Inflammatory macrophage (primary cell): ENCODE measurements around the gene NELL2.

Source experiments
- DNase-seq, 2 donors: peaks; one replicate each; pipeline ENCODE4 v3.0.0-alpha.2; 2020 to 2022

NELL2 gene

DNA sequence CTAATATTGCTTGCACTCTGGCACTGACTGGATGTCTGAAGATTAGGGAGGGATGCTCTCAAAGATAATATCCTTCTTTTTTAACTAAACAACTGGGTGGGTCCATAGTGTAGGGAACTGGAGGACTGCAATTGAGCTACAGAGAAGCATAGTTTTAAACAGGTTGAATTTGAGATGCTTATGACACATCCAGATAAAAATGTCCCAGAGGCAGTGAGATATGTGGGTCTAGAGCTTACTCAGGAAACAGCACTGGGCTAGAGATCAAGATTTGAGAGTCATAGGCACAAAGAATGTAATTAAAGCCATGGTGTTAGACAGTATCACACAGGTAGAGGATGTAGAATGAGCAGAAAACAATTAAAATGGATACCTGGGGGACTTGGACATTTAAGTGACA, 198.4 kb downstream of the NELL2 start:
- no peak for DNase-seq

DNA sequence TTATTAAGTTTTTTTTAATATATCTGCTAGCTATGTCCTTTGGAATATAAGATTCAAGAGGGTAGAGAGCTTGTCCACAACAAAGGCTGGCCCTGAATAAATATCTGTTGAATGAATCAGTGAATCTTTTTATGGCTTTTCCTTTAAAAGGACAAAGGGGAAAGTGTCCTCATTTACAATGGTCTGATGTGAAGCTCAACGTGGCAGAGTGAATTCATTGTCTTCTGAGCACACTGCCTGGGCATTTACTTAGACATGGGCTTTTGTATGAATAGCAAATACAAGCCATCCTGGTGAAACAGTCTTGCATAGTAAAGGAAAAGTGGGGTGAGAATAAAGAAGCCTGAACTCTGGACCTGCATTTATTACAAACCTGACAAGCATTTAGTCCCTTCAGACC, 201.2 kb downstream of the NELL2 start:
- no peak for DNase-seq

DNA sequence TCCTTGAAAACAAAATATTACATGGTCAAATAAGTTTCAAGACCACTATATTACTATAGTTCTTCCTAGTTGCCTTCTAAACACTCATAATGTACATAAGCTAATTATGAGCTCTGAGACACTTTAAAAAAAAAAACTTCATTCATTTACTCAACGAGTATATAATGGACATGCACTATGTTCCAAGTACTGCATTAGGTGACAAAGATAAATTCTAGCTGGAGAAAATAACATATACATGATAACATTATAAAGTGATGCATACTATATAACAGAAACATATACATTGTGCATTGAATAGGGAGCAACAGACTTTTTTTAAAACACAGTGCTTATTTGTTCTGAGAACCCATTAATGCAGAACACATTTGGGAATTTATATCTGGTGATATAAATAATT, 202.3 kb downstream of the NELL2 start:
- DNase-seq, result no peak

DNA sequence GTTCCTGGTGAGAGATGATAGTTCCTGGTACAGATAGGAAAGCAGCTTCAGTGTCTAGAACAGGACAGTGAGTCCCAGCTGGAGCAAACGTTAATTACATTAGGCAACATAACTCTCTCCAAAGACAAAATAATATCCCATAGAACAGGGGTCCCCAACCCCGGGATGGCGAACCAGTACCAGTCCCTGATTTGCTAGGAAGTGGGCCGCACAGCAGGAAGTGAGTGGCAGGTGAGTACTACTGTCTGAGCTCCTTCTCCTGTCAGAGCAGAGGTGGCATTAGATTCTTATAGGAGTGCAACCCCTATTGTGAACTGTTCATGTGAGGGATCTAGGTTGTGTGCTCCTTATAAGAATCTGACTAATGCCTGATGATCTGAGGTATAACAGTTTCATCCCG, 204.1 kb downstream of the NELL2 start:
- DNase-seq, result no peak

DNA sequence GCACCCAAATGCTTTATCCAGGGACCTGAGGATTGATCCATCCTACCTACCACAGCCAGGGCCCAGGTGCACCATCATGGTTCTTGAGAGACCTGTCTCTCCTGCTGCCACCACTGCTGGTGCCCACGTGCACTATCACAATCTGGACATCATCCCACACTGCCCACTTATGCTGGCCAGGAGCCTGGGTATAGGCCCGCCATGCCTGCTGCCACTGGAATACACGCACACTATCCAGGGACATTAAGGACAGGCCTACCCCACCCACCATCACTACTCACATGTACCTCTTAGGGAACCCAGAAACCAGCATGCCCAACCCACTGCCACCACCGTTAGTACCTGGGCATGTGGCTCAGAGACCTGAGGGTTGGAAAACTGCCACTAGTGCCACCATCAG, 207.7 kb downstream of the NELL2 start:
- DNase-seq, result no peak

DNA sequence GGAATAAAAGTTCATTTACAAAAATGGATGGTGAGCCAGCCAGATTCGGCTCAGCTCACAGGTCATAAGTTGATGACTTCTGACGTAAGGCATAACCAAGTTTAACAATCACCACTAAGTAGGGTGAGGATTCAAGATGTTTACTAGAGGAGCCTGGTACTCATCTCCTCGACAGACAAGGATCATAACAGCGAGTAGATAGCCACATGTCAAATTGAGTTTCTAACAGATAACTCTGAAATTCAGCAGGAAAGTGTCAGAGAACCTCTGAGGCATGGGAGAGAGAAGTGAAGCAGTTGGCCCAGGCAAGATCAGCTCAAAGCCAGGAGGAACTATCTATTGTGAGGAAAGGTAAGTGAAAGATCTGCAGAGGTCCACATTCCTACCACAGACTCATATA, 208.7 kb downstream of the NELL2 start:
- no peak for DNase-seq

DNA sequence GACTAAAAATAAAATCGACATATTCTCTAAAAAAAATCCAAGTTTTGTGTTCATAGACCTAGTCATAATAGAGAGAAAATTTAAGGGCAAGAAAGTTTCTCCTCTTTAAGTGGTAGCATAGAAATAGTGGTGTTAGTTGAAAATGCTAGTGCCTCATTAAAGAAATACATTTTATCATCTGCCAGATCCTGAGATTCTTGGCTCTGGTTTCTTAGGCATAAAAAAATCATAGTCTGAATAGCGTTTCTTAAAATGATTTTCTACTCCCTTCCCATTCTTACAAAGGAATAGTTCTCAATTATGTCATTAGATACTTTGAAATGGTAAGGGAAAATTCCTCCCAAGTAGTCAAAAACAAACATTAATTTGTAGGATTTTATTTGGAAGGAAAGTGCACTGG, 212.8 kb downstream of the NELL2 start:
- DNase-seq, result no peak

DNA sequence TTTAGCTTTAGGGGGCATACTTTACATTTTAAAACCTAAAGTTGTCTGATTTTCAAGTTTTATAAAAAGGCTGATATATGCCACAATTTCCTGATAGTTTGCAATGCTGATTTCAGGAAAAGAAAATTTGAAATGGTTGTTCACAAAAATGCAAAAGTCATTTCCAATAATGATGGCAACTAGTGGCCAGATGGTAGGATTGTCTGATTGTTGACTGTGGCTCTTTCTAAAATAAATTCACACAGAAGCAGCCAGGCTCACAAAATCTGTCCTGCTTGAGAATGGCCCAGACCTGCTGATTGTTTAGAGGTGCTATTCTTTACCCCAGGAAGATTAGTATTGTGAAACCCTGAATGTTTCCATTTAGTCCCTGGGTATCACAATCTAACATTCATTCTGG, 220.3 kb downstream of the NELL2 start:
- DNase-seq, result no peak

DNA sequence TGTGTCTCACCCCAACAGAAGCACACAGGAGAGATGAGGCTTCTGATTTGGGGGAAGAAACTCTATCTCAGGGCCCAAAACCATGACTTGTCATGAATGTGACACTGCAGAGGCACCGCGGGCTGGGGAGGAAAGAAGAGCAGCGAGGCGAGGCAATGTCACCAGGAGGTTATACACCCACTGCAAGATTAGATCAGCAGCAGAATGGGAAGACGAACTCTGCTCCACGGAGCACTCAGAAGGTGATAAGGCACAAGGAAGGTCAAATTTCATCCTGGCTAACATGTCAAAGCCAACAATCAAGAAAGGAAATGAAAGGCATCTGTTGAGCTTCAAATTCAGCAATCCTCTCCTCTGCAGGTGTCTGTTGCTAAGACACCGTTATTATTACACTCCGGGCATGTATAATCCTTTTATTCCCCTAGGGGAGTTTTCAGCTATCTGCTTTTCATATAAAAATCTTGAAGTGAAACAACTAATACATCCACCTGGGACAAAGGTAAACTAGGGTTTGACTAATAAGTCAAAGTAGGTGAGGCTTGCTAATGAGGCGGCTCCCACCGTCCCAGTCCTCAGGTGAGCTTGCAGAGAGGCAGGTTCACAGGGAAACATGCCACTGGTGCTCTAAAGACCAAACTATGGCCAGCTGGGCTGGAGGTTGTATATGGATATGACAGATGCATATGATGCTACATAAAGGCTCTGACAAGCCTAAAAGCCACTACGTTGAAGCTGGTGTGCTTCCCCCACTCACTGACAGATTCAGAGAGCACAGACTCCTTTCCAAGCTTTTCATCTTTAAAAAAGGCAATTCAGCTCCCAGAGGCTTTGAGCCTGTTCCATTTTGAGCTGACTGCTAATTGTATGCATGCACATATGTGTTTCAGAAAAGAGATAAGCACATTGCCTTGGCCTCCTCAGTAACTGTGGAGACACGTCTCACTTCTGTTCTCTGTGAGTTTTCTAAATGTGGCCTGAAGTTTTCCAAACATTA, 221.2 kb downstream of the NELL2 start:
- DNase-seq, result no peak

DNA sequence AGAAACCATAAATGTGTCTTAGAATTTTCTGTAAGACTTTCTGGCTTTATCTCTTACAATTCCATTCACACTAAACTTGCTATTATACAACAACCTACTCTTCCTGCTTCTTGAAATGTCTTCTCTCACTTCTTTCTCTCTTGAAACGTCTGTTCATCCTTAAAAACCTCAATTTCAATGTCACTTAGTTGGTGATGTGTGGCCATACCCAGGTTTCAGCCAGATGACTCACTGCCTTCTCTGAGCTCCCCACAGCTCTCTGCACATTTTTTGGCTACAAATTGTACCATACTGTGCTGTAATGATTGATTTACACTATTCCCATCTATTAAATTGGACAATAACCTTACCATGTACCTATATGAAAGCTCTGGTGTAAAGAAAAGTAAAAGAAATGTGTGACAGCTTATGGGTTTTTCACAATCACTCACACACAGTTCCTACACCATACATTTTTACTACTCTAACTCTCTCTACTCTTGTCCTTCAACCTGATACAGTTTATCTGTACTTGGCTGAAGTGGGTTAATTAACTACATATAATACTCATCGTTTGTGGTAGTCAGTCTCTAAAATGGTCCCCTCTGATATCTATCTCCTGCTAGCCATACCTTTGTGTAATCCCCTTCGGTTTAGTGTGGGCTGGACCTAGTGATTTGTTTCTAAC, 222.1 kb downstream of the NELL2 start:
- no peak for DNase-seq

DNA sequence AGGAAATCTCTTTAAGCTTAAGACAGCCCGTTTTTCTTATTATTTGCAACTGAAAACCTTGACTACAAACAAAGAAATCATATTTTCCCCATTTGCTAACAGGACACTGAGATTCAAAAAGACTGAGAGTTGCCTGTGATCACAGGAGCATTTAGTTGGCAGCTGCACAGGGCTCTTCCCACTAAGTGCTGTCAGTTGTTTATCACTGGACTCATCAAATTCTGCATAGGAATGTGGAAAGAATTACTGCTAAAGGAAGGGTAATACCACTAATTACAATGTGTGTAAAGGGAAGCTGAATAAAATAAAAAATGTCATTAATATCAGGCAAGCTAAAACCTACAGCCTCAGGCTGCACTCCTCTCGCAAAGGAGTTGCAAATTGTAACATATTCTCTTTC, 226.4 kb downstream of the NELL2 start:
- DNase-seq, result no peak

DNA sequence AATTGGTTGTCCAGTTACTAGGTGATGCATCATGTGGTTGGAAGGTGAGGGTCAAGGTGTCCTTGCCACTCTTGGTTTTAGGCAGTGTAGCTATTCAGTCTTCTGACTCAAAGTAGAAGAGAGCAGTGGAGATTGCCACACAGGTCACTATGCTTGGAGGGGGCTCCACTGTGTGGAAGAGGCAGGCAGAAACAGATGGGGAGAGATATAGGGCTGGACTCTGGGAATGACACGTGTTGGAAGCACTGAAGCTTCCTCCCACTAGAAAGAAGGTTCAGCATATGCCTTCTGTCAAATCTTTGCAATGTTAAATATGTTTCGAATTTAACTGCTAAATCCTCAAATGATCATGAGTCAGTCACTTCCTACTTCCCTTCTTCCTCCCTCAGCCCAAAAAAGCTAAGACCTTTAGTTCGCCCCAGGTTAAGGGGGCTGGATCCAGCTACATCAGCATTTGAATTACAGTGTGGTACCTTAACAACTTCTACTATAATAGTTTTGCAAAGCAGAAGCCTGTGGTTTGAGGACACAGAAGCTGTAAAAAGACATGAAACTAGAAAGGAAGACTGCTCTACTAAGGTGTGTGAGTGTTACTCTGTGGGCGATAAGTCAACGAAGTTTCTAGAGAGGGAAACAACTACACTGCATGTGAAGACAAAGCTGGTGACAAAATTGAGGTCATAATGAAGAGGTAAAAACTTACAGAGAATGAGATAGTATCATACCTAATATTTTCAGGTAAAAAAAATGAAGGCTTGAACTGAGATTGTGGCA, 228.0 kb downstream of the NELL2 start:
- no peak for DNase-seq

DNA sequence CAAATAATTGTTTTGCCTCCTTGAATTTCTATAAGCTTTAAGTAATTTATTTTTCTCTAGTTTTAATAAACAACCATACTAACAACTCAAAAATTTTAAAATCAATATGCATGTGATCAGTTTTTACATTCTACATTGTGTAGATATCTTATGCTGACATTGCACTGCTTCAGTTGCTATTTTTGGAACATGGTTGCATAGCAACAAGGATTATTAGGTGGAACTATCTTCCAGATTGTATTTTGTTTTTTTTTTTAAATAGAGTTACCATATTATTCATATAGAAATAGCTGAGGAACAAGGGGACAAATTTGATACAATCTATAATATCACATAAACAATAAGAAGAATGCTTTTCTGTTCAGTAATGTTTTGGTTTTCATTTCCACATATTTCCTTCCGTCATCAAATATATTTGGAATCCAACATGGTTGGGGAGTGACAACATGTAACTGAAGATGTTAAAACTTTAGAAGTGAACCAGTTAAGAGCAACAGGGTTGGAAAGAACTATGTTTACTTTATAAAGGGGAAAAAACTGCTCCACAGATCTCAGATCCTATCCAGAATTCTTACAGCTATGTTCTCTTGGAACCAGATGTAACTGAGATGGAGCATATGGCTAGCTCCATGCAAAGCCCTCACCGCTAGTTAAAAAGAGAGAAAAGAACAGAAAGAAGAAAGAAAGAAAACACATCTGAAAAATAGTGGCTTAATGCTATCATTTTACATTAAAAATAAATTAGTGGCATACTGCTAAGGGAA, 235.5 kb downstream of the NELL2 start:
- DNase-seq, result no peak

DNA sequence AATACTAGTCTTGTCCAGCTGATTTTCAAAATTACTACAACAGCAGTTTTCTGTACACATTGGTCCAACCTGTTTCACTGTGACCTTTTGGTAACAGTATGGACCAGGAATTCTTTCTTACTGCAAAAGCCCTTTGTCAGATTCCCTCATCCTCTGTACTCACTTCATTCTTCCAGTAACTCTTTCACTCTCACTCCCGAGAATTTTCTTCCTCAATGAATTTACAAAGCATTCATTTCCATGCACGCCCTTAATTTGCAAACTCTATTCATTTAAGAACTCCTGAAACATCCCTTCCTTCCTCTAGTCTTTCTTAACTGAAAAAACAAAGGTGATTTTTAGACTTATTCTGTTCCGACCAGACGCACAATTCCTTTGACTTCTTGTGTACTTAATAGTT, 238.2 kb downstream of the NELL2 start:
- no peak for DNase-seq

DNA sequence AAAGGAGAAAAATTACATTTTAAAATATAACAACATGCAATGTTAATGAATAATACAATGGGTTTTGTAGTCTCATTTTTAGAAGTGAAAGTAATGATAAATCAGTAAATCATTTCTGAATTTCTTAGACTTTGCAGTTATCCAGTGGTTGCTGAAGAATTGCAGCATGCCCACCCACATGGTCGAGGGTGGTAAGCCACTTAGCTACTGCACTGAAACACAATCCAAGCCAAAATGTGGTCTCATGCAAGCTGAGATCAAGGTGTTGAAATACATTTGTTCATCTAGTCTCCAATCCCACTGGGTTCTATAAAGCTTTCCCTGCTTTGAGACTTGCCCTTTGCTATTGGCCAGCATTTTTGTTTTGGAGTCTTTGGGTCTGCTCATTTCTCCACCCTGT, 247.9 kb downstream of the NELL2 start:
- no peak for DNase-seq

DNA sequence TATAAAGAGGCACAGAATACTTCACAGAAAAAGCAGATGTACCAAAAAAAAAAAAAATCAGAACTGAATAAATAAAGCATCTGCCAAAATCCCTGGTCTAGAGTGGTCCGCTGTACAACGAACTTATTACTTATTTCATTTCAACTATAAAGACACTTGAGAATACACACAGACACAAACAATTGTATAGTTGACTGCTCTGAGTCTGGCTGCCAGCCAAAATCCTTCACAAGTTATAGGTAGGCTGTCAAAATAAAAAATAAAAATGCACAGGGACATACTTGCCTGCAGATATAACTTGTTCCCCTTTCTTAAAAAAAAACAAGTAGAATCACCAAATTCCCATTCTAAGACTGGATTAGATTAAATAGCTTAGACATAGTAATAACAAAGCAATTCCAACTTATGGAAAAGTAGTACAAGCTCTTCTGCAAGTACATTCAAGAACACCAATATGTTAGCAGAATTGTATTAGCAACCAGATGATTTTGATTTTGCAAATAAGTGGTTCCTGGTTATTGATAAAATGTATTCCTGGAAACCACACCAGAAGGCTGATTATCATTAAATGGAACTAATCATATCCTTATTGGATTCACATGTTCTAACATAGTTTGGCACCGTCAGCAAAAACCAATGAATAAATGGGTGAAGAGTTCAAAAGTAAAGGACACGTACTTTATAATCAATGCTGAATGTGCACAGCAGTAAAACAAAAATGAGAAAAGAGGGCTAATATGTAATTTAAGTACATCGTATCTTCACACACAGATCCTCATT, 248.5 kb downstream of the NELL2 start:
- no peak for DNase-seq

DNA sequence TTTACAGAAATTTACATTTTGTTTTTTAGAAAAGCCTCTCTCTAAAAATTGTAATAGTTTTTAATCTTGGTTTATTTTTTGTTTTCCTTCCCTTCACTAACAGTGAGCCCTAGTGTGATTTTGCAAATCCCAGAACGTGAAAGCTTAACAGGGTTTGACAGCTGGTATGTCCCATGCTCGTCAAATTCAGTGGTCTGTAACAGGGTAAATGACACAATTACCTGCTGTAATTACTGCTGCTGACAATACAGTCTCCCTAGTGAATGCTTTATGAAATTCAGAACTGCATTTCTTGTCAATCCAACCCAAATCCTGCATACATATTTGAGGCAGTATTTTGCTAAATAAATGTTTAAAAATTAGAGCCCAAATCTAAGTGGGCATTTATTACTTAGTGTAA, 249.2 kb downstream of the NELL2 start:
- no peak for DNase-seq

DNA sequence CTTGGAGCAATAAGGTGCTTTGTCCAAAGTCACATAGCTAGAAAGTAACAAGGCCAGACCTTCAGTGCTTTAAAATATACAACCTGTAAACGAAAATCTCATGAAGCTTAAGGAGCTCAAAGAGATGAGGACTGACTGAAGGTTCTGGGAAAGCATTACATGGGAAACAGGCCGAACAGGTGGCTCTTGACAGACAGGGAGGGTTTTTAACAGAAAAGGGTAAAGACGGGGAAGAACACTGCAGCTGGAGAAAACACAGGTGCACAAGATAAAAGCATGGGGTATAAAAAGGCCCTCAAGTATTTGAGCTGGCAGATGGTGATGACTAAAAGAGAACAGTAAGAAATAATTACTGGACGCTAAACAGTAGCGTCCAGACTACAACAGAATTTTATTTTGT, 257.2 kb downstream of the NELL2 start:
- no peak for DNase-seq

DNA sequence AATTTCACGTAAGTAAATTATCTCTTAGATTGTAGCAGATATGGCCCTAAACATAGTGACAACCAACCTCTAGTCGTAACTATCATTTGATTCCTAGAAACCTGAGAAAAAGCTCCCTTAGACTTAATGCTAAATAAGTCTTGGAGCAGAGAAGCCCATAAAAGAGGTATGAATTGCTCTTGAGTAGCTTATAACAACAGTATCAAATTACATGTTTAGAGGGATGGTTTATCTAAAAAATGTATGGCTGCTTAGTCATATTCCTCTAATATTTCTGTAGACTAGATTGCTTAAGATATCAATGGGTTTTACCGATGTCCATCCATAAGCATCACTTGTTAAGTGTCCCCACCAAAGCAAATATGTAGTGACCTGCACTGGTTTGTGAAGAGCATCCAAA, 259.7 kb downstream of the NELL2 start:
- DNase-seq, result no peak

DNA sequence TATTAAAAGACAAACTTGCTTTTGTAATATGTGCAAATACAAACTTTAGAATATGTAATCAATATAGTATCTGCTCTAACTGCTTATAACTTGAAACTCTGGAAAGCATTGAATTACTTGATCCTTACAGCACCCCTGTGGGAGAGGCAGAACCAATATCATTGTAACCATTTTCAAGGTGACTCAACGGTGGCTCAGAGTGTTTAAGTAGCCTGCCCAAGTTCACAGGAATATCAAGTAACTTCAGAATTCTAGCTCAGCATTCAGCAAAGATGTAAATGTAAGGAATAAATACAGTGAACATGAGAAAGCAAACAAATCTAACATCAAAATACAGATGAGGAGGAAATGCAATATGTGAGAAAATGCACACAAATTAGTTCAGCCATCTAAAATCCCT, 264.6 kb downstream of the NELL2 start:
- no peak for DNase-seq

DNA sequence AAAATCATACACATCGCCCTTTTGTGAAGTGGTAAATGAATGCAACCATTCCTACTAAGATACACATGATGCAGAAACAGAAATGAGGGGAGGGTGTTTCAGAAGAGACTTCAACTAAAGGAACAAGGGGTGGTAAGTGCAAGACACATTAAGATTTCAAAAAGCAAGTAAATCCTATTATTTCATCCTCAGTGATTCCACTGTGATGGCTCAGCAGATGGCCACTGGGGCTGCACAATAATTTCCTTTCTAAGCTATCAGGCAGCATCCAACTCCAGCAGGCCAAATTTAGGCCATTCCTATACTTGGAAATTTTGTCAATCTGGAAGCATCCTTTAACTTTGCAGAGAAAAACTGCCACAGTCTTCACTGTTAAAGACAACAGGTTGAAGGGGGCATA, 272.4 kb downstream of the NELL2 start:
- no peak for DNase-seq

DNA sequence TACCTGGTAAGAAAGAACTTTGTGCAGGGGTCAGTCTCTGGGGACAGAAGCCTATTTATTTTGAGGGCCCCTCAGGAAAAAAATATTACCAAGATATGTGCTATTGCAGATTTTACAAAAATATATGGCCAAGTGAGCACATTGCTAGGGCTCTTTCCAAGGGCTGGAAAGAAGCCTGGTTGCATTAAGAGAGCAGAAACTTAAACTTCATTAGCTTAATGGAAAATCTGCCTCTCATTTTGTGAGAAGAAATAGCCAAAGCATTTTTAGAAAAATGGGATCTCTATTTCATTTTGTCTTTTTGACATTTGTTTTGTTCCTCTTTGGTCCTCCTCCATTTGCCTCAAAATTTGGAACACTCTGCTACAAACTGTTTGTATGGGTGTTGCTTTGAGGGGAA, 283.5 kb downstream of the NELL2 start:
- DNase-seq, result no peak
